Activated B cell treated with CpG ODN at 0.5 μM for 24 hours (primary cell): Measurements from ENCODE around the gene ABLIM2. TPM values are rescaled to one million over a fixed set of nuclear protein-coding genes. Genes with fewer than 3 reads are reported as not detected.

Experiments
- ATAC-seq: fragments of 200-7000 bp; cut with Tn5 transposase; one replicate; pipeline ENCODE4 v1.10.0; 2021; ENCODE audit warnings: low read depth, mild to moderate bottlenecking, moderate library complexity
- CTCF ChIA-PET: fragments of 350-600 bp; sonication (Branson Sonifier 250); formaldehyde crosslinking; loops from one replicate; lab custom pipeline; 2021; ENCODE audit warnings: antibody characterized with exemption; lab: Charles Lee
- POLR2A ChIA-PET: fragments of 350-600 bp; sonication (Branson Sonifier 250); formaldehyde crosslinking; loops from one replicate; lab custom pipeline; 2021; ENCODE audit warnings: antibody characterized with exemption; lab: Charles Lee
- DNase-seq: peaks from one replicate; pipeline ENCODE4 v3.0.0; 2022
- H3K27ac Mint-ChIP-seq: one replicate; pipeline ENCODE4 v1.8.0; 2020; ENCODE audit warnings: mixed read lengths
- H3K27me3 Mint-ChIP-seq: one replicate; pipeline ENCODE4 v1.8.0; 2021; ENCODE audit warnings: mixed read lengths
- H3K36me3 Mint-ChIP-seq: one replicate; pipeline ENCODE4 v1.8.0; 2021; ENCODE audit warnings: low read depth, mixed read lengths
- H3K4me1 Mint-ChIP-seq: one replicate; pipeline ENCODE4 v1.8.0; 2021; ENCODE audit warnings: mixed read lengths
- H3K4me3 Mint-ChIP-seq: one replicate; pipeline ENCODE4 v1.8.0; 2020; ENCODE audit warnings: mild to moderate bottlenecking, mixed read lengths
- H3K9me3 Mint-ChIP-seq: one replicate; pipeline ENCODE4 v1.8.0; 2020; ENCODE audit warnings: mixed read lengths
- CTCF ChIP-seq: fragments of 200-600 bp; IDR thresholded peaks from one replicate; pipeline ENCODE4 v1.8.0; 2022; ENCODE audit warnings: antibody characterized with exemption, mild to moderate bottlenecking
- intact Hi-C: fragments of 100-400 bp; cut with micrococcal nuclease; formaldehyde crosslinking; loops from one replicate; pipeline ENCODE4 v1.15.1; 2024
- total RNA-seq: library from RNA; stranded (reverse); gene quantifications from 2 replicates; pipeline ENCODE4 v1.2.3, GENCODE V29; 2022

Gene ABLIM2
- total RNA-seq, 1 donor from 2014 or later = 5.2 TPM

- DNase-seq = no peak
- Mint-ChIP-seq H3K36me3 (no peaks in the 10 kb centered on the region), H3K27ac (no peak overlapping the region), H3K27me3 (peaks cover 10% of the 10 kb centered on the region), H3K4me1 (no peaks in the 10 kb centered on the region), H3K4me3 (no peak overlapping the region), H3K9me3 (no peaks in the 10 kb centered on the region)
- ChIA-PET POLR2A (no interaction called here), CTCF (no interaction called here)
- intact Hi-C loops = no loop called here
- ATAC-seq = no peak
- no peak for TF ChIP-seq CTCF
These were observed 52.1 kb downstream of the ABLIM2 start for GRCh38 chr4:8106451-8107025.

GRCh38 chr4:8105306-8106100 is 53.1 kb downstream of the ABLIM2 start:
- no peak for DNase-seq
- no peak for ATAC-seq
- peaks cover 10% of the 10 kb centered on the region for H3K27me3 Mint-ChIP-seq
- POLR2A ChIA-PET = no interaction called here
- CTCF ChIA-PET = no interaction called here
- peak overlapping the region; percentile 19 for H3K27ac Mint-ChIP-seq
- no peaks in the 10 kb centered on the region for H3K9me3 Mint-ChIP-seq
- TF ChIP-seq CTCF = no peak
- H3K4me1 Mint-ChIP-seq = no peaks in the 10 kb centered on the region
- no peak overlapping the region for H3K4me3 Mint-ChIP-seq
- intact Hi-C loops = no loop called here
- no peaks in the 10 kb centered on the region for H3K36me3 Mint-ChIP-seq

- ATAC-seq = no peak
- TF ChIP-seq CTCF = no peak
These were observed 53.9 kb downstream of the ABLIM2 start for GRCh38 chr4:8104491-8105305.

GRCh38 chr4:8103421-8104390 is 54.9 kb downstream of the ABLIM2 start:
- H3K4me1 Mint-ChIP-seq = no peaks in the 10 kb centered on the region
- no peaks in the 10 kb centered on the region for H3K36me3 Mint-ChIP-seq

More at GRCh38 chr4:8104491-8105305, 53.9 kb downstream of the ABLIM2 start:
- Mint-ChIP-seq H3K27me3 (peaks cover 10% of the 10 kb centered on the region), H3K4me1 (no peaks in the 10 kb centered on the region), H3K36me3 (no peaks in the 10 kb centered on the region), H3K4me3 (no peak overlapping the region), H3K27ac (peak overlapping the region; percentile 19), H3K9me3 (no peaks in the 10 kb centered on the region)
- ChIA-PET POLR2A (no interaction called here), CTCF (no interaction called here)
- no peak for DNase-seq
- intact Hi-C loops = no loop called here

More at GRCh38 chr4:8103421-8104390, 54.9 kb downstream of the ABLIM2 start:
- no peaks in the 10 kb centered on the region for H3K9me3 Mint-ChIP-seq
- DNase-seq = no peak
- no peak for ATAC-seq
- TF ChIP-seq CTCF = no peak
- H3K27me3 Mint-ChIP-seq = peaks cover 8% of the 10 kb centered on the region
- ChIA-PET POLR2A (no interaction called here), CTCF (no interaction called here)
- no peak overlapping the region for H3K27ac Mint-ChIP-seq
- intact Hi-C loops = no loop called here
- no peak overlapping the region for H3K4me3 Mint-ChIP-seq
